ENCODE data around the gene NAA35.

- TF ChIP-seq BHLHE40 (IDR thresholded peaks at IDR 0.05; ENCODE audit: borderline replicate concordance) (no peak), ELF4 (IDR thresholded peaks at IDR 0.05) (no peak), PKNOX1 (IDR thresholded peaks at IDR 0.05) (no peak), NFRKB (IDR thresholded peaks at IDR 0.05) (no peak), ARNT (IDR thresholded peaks at IDR 0.05) (no peak)
Measured at GRCh38 chr9:86036555-86036954, 95.6 kb downstream of the NAA35 start.
